IgD-negative memory B cell (primary cell): ENCODE results near the gene GRXCR2. TPM values are rescaled to one million over a fixed set of nuclear protein-coding genes. Genes with fewer than 3 reads are reported as not detected.
"Not testable (repeated sequence)": the region's sequence is repeated elsewhere in the genome, so short reads cannot be mapped to it uniquely, and the experiment has no call there.

Experiments
- H3K27ac Mint-ChIP-seq, 3 donors: one replicate each; pipeline ENCODE4 v1.8.0; 2020 to 2022; ENCODE audit warnings: mild to moderate bottlenecking in 3 of 3, mixed read lengths in 3 of 3, moderate library complexity in 1 of 3
- H3K27me3 Mint-ChIP-seq: one replicate; pipeline ENCODE4 v1.8.0; 2021; ENCODE audit warnings: mixed read lengths
- H3K36me3 Mint-ChIP-seq: one replicate; pipeline ENCODE4 v1.8.0; 2020; ENCODE audit warnings: mild to moderate bottlenecking, mixed read lengths
- H3K4me1 Mint-ChIP-seq, 3 donors: one replicate each; pipeline ENCODE4 v1.8.0; 2020 to 2022; ENCODE audit warnings: mixed read lengths in 3 of 3, mild to moderate bottlenecking in 1 of 3
- H3K4me3 Mint-ChIP-seq, 4 donors: one replicate each; pipeline ENCODE4 v1.8.0; 2020 to 2022; ENCODE audit warnings: mild to moderate bottlenecking in 4 of 4, mixed read lengths in 4 of 4, moderate library complexity in 3 of 4
- H3K9me3 Mint-ChIP-seq, 3 donors: one replicate each; pipeline ENCODE4 v1.8.0; 2020 to 2021; ENCODE audit warnings: mixed read lengths in 3 of 3, mild to moderate bottlenecking in 1 of 3
- polyA plus RNA-seq: library from polyadenylated mRNA; unstranded; fragments of 300-500 nt; fragmentation: Illumina TruSeq; gene quantifications from one replicate; pipeline ENCODE4 v1.2.3, GENCODE V29; 2021

GRXCR2 gene
- polyA plus RNA-seq, 1 donor from 2014 or later = not detected

DNA sequence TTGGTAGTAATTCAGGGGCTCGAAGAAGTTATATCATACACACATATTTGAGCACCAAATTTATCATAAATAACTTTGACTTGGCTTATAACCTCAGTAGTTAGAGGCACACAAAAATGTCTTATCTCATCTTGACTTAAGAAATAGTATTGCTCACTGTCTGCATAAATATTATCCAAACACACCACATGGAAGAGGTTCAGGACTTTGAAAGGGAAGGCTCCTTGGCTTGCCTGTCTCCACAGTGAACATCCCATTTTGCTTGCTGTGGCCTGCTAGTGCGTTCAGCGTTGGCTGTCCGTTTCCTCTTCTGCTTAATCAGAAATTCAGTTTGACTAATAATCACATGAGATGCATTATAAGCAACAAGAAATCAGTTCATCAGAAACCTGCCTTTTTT lies 13.9 kb downstream of the GRXCR2 start:
- Mint-ChIP-seq H3K27ac (no peak overlapping the region), H3K4me3 (no peak overlapping the region), H3K27me3 (peaks cover 4% of the 10 kb centered on the region), H3K9me3 (no peaks in the 10 kb centered on the region), H3K4me1 (peaks cover 0 to 3% (median 0%) of the 10 kb centered on the region in 3 donors), H3K36me3 (no peaks in the 10 kb centered on the region)

GRCh38 chr5:145856285-145856818 lies 16.5 kb downstream of the GRXCR2 start:
- peaks cover 0 to 3% (median 0%) of the 10 kb centered on the region in 3 donors for H3K4me1 Mint-ChIP-seq
- peaks cover 0 to 1% (median 0%) of the 10 kb centered on the region in 3 donors for H3K9me3 Mint-ChIP-seq
- no peak overlapping the region for H3K27ac Mint-ChIP-seq
- H3K4me3 Mint-ChIP-seq = peak overlapping the region in 3 of 4 donors; percentile 53 to 69 (median 61)
- H3K36me3 Mint-ChIP-seq = no peaks in the 10 kb centered on the region
- peaks cover 4% of the 10 kb centered on the region for H3K27me3 Mint-ChIP-seq

DNA sequence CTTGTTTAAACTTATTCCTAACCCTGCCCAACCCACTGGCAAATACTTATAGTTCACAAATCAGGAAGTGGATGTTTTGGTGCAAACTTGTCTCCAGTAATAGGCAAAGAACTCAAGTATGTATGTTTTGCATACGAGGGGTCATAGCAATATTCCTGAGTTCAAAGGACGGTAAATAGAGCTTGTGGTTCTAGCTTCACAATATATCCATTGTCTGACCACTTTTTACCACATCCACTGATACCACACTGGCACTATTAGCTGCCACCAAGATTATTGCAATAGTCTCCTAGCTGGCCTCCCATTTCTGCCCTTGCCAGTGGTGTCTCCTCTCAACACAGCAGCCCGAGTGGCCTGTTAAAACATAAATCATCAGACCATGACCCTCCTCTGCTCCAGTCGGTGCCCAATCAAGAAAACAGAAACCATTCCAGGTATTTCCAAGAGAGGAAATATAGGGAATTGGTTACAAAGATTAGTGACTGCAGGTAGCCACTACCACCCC lies 17.0 kb downstream of the GRXCR2 start:
- Mint-ChIP-seq H3K36me3 (no peaks in the 10 kb centered on the region), H3K4me1 (peaks cover 0 to 3% (median 0%) of the 10 kb centered on the region in 3 donors), H3K4me3 (no peak overlapping the region), H3K27ac (no peak overlapping the region), H3K9me3 (peaks cover 0 to 2% (median 0%) of the 10 kb centered on the region in 3 donors), H3K27me3 (peaks cover 4% of the 10 kb centered on the region)

DNA sequence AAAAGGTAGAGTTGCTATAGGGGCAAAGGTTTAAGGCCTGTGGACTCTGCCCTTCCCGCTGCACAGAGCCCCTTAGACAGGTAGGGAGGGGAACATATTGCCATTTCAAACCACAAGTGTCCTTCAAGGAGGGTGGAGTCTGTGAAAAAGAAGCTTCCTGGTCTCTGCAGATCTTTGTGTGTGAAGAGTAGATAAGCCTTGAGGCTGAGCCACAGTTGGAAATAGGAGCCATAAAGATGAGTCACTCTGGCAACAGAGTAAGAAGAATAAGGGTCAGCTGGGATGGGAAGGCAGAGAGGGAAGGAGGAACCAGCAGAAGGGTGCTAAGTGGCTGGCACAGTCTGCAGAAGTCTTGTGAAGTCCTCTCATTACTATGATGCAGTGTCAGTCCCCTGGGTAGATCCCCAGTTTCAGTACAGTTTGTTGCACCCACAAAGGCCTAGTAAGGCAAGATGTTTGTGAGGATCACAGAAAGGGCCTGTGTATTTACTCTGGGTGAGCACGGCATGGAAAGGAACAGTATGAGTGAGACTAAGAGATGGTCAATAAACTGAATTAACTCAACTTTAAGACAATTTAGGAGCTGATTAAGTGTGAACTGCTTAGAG lies 18.1 kb downstream of the GRXCR2 start:
- Mint-ChIP-seq H3K4me1 (peaks cover 0 to 3% (median 0%) of the 10 kb centered on the region in 3 donors), H3K36me3 (no peaks in the 10 kb centered on the region), H3K4me3 (no peak overlapping the region), H3K27ac (no peak overlapping the region), H3K9me3 (peaks cover 0 to 2% (median 0%) of the 10 kb centered on the region in 3 donors), H3K27me3 (peaks cover 4% of the 10 kb centered on the region)

- H3K36me3 Mint-ChIP-seq = no peaks in the 10 kb centered on the region
- H3K4me3 Mint-ChIP-seq = no peak overlapping the region
- H3K9me3 Mint-ChIP-seq = peaks cover 0 to 3% (median 3%) of the 10 kb centered on the region in 3 donors
- peaks cover 0 to 3% (median 0%) of the 10 kb centered on the region in 3 donors for H3K4me1 Mint-ChIP-seq
- H3K27me3 Mint-ChIP-seq = peaks cover 4% of the 10 kb centered on the region
- no peak overlapping the region for H3K27ac Mint-ChIP-seq
Measured at GRCh38 chr5:145853781-145854376, 18.9 kb downstream of the GRXCR2 start.

DNA sequence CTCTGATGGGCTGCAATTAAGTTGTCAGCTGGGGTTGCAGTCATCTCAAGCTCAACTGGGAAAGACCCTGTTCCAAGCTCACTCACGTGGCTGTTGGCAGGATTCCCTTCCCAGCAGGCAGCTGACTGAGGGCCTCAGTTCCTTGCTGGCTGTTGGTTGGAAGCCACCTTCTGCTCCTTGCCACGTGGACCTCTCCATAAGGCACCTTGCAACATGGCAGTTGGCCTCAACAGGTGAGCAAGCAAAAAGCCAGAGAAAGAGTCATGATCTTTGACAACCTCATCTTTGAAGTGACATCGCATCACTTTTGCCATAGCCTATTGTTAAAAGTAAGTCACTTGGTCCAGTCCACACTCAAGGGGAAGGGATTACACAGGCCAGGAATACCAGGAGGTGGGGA lies 19.8 kb downstream of the GRXCR2 start:
- peaks cover 0 to 3% (median 3%) of the 10 kb centered on the region in 3 donors for H3K9me3 Mint-ChIP-seq
- no peak overlapping the region for H3K4me3 Mint-ChIP-seq
- no peaks in the 10 kb centered on the region for H3K36me3 Mint-ChIP-seq
- H3K4me1 Mint-ChIP-seq = peaks cover 0 to 3% (median 0%) of the 10 kb centered on the region in 3 donors
- no peak overlapping the region for H3K27ac Mint-ChIP-seq
- H3K27me3 Mint-ChIP-seq = peaks cover 4% of the 10 kb centered on the region

GRCh38 chr5:145848854-145849253 lies 24.0 kb downstream of the GRXCR2 start:
- no peaks in the 10 kb centered on the region for H3K4me1 Mint-ChIP-seq
- peaks cover 0 to 3% (median 3%) of the 10 kb centered on the region in 3 donors for H3K9me3 Mint-ChIP-seq
- no peak overlapping the region for H3K4me3 Mint-ChIP-seq
- H3K27ac Mint-ChIP-seq = no peak overlapping the region
- no peaks in the 10 kb centered on the region for H3K36me3 Mint-ChIP-seq
- H3K27me3 Mint-ChIP-seq = peaks cover 5% of the 10 kb centered on the region

GRCh38 chr5:145847499-145848497 lies 25.0 kb downstream of the GRXCR2 start:
- Mint-ChIP-seq H3K36me3 (no peaks in the 10 kb centered on the region), H3K9me3 (peaks cover 0 to 3% (median 3%) of the 10 kb centered on the region in 3 donors), H3K27me3 (peaks cover 5% of the 10 kb centered on the region), H3K4me1 (no peaks in the 10 kb centered on the region), H3K27ac (peak overlapping the region in 1 of 3 donors; percentile 0), H3K4me3 (no peak overlapping the region)

GRCh38 chr5:145846081-145846480 lies 26.7 kb downstream of the GRXCR2 start:
- H3K4me1 Mint-ChIP-seq = no peaks in the 10 kb centered on the region
- H3K4me3 Mint-ChIP-seq = no peak overlapping the region
- H3K36me3 Mint-ChIP-seq = no peaks in the 10 kb centered on the region
- no peak overlapping the region for H3K27ac Mint-ChIP-seq
- H3K27me3 Mint-ChIP-seq = peaks cover 5% of the 10 kb centered on the region
- H3K9me3 Mint-ChIP-seq = peaks cover 0 to 3% (median 2%) of the 10 kb centered on the region in 3 donors

DNA sequence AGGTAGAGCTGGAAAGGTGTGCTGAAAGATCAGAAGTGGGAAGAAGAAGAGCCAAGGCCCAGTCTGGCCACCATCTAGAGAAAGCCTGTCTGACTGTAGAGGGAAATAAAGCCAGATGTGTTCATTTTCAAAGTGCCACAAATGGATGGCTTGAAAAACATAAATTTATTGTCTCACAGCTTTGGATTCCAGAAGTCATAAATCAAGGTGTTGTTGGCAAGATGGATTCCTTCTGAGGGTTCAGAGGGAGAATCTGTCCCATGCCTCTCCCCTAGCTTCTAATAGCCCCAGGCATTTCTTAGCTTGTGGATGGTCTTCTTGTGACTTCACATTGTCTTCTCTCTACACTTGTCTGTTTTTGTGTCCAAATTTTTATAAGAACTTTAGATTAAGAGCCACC lies 31.5 kb downstream of the GRXCR2 start:
- Mint-ChIP-seq H3K27ac (no peak overlapping the region), H3K9me3 (no peaks in the 10 kb centered on the region), H3K4me3 (no peak overlapping the region), H3K27me3 (peaks cover 6% of the 10 kb centered on the region), H3K36me3 (peaks cover 2% of the 10 kb centered on the region), H3K4me1 (peaks cover 0 to 3% (median 0%) of the 10 kb centered on the region in 3 donors)

GRCh38 chr5:145840458-145841132 lies 32.2 kb downstream of the GRXCR2 start:
- Mint-ChIP-seq H3K27ac (no peak overlapping the region), H3K36me3 (peaks cover 2% of the 10 kb centered on the region), H3K4me1 (peaks cover 0 to 6% (median 3%) of the 10 kb centered on the region in 3 donors), H3K4me3 (no peak overlapping the region), H3K9me3 (no peaks in the 10 kb centered on the region), H3K27me3 (peaks cover 8% of the 10 kb centered on the region)

DNA sequence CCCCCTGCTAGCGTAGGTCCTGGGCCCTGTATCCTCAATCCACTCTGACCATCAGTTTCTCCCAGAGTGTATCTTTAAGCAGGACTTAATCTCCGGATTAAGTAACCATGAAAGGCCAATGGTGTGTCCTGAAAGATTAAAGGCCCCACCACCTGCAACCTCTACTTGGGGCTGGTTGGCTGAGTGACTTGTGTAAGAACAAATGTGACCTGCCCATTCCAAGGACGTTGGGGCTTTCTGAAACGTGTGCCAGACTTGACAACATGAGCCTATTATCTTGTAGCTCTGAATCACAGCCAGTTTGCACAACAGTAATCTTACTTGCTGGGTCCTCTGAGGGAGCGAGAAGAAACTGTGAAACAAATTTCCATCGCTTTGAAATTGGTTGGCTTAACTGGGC lies 34.5 kb downstream of the GRXCR2 start:
- Mint-ChIP-seq H3K4me3 (no peak overlapping the region), H3K36me3 (peaks cover 2% of the 10 kb centered on the region), H3K27me3 (peaks cover 8% of the 10 kb centered on the region), H3K27ac (no peak overlapping the region), H3K9me3 (no peaks in the 10 kb centered on the region), H3K4me1 (peaks cover 4 to 11% (median 10%) of the 10 kb centered on the region in 3 donors)

- H3K27me3 Mint-ChIP-seq, H3K27ac Mint-ChIP-seq, H3K9me3 Mint-ChIP-seq, H3K36me3 Mint-ChIP-seq: not testable (repeated sequence)
- Mint-ChIP-seq H3K4me1 (peaks cover 4 to 11% (median 10%) of the 10 kb centered on the region in 3 donors), H3K4me3 (peak overlapping the region in 2 of 4 donors; percentile 61 to 73)
Measured at GRCh38 chr5:145836241-145836640, 36.6 kb downstream of the GRXCR2 start.

DNA sequence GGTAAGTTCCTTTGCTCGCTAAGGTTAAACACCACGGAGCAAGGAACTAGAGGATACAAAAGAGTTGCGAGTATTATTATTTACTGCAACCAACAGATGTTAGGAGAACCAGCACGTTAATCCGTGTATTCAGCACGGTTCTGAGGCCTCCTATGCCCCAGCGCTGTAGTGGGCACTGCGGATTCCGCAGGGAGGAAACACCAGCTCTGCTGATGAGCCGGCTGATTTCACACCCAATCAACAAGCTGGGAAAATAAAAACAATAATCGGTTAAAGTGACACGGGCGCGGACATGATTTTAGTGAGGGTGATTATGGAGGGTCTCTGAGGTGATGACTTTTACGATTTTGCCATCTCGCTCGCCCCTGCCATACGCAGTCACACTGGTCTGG lies 37.0 kb downstream of the GRXCR2 start:
- H3K27ac Mint-ChIP-seq = no peak overlapping the region
- H3K36me3 Mint-ChIP-seq = peaks cover 2% of the 10 kb centered on the region
- peaks cover 4 to 11% (median 10%) of the 10 kb centered on the region in 3 donors for H3K4me1 Mint-ChIP-seq
- H3K9me3 Mint-ChIP-seq = no peaks in the 10 kb centered on the region
- H3K4me3 Mint-ChIP-seq = peak overlapping the region; percentile 61 to 85 (median 74)
- H3K27me3 Mint-ChIP-seq = peaks cover 8% of the 10 kb centered on the region
